Upper lobe of left lung (tissue), 6 donors: ENCODE data around the gene GYPC. TPM values are rescaled to one million over a fixed set of nuclear protein-coding genes. Genes with fewer than 3 reads are reported as not detected.
A peak's percentile ranks its signal among the peaks of the same experiment; 100 is the strongest.

ENCODE experiments used
- ATAC-seq, 2 donors: fragments of 200-7000 bp; cut with Tn5 transposase; one replicate each; pipeline ENCODE4 v1.9.1; 2022; ENCODE audit warnings: mild to moderate bottlenecking in 2 of 2, moderate library complexity in 2 of 2; ENCODE audit not compliant: low FRiP score in 2 of 2
- DNase-seq, 2 donors: peaks; one replicate each; pipeline ENCODE4 v3.0.0-alpha.2; 2019 to 2020
- H3K27ac ChIP-seq, 4 donors: fragments of 200-600 bp; sonication (generic); one replicate each; pipeline ENCODE4 v1.5.1; 2016 to 2019
- H3K27me3 ChIP-seq, 4 donors: fragments of 200-600 bp; sonication (generic); one replicate each; pipeline ENCODE4 v1.5.1; 2017 to 2019
- H3K36me3 ChIP-seq, 4 donors: fragments of 200-600 bp; sonication (generic); one replicate each; pipeline ENCODE4 v1.5.1; 2016 to 2019
- H3K4me1 ChIP-seq, 4 donors: fragments of 200-600 bp; sonication (generic); one replicate each; pipeline ENCODE4 v1.5.1; 2018 to 2019
- H3K4me3 ChIP-seq, 4 donors: fragments of 200-600 bp; sonication (generic); one replicate each; pipeline ENCODE4 v1.5.1; 2017 to 2019; ENCODE audit warnings: mild to moderate bottlenecking in 2 of 4, moderate library complexity in 1 of 4
- H3K9me3 ChIP-seq, 4 donors: fragments of 200-600 bp; sonication (generic); one replicate each; pipeline ENCODE4 v1.5.1; 2018 to 2019
- EP300 ChIP-seq, 4 donors: sonication (generic); formaldehyde crosslinking; IDR thresholded peaks; one replicate each; pipeline ENCODE4 v1.5.1; 2017; ENCODE audit warnings: antibody characterized with exemption in 4 of 4, control low read depth in 2 of 4
- POLR2A ChIP-seq, 4 donors: fragments of 450-650 bp; IDR thresholded peaks; one replicate each; pipeline ENCODE4 v1.5.1; 2016 to 2017; ENCODE audit warnings: antibody characterized with exemption in 4 of 4, mild to moderate bottlenecking in 2 of 4
- POLR2AphosphoS5 ChIP-seq, 2 donors: sonication (generic); formaldehyde crosslinking; IDR thresholded peaks; one replicate each; pipeline ENCODE4 v1.5.1; 2017; ENCODE audit warnings: antibody characterized with exemption in 2 of 2
- WGBS, 2 donors: methylation state at CpG; one replicate each; pipeline ENCODE4 v1.1.5; 2017 to 2018; 5-methylcytosine and 5-hydroxymethylcytosine counted together
- total RNA-seq, 6 donors: library from RNA; depleted of rRNA in 4 of 6; stranded (reverse); fragments of >200 nt in 4 of 6; gene quantifications; one replicate each; pipeline versions ENCODE4 v1.1.0 to v1.2.1, GENCODE V29; 2016 to 2021
- TF ChIP-seq, protein P1 (sequence below), 6 experiments: fragments of 450-650 bp in 4 of 6; fragments of 200-600 bp in 2 of 6; sonication (generic) in 2 of 6; IDR thresholded peaks; one replicate each; pipeline ENCODE4 v1.5.1; 2016 to 2019; ENCODE audit warnings: antibody characterized with exemption in 6 of 6
- donor health status: DM: no; HTN: no; CAD: no; lungs with moderate emphysema.
- donor health status: DM: no; HTN: yes; CAD: no; lungs with severe emphysema.

Gene GYPC
- total RNA-seq, 6 donors from 2014 or later = 61.0 to 107 (median 77.5) TPM

DNA sequence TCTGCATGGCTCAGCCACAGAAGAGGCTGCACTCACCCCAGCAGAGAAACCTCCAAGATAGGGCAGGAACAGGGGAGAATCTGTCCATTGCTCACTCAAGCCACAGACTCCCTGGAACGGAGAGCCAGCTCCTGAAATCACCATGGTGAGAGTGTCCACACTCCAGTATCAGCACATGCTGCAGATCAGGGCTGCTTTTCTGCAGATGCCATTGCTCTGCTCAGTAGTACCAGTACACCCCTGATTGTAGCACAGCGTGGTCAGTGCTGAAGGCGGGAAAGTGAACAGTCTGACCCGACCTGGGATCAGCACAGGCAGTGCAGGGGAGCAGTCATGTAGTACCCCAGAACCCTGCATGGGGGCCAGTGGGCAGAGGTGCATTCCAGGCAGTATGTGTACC, 73.9 kb downstream of the GYPC start:
- H3K27me3 ChIP-seq = no peaks in the 10 kb centered on the region
- no peaks in the 10 kb centered on the region for H3K4me1 ChIP-seq
- ATAC-seq = peak in 1 of 2 donors; percentile 44

DNA sequence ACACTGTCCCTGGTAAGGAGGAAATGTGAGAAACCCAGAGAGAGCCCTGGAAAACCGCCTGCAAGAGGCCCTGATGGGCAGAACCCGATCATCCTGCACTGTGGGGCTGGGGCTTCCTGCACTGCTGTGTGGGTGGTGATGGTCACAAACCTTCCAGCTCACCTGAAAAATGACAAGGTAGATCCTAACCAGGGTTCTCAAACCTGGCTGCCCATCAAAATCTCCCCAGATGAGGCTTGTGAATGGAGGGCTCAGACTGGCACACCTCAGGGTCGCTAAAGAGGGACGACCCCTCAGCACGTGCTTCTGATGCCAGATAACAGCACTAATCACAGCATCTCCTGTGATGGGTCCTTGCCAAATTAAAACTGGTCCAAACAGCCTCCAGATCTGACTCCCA, 74.7 kb downstream of the GYPC start:
- Histone ChIP-seq H3K27me3 (no peaks in the 10 kb centered on the region), H3K4me3 (no peak overlapping the region), H3K27ac (no peak overlapping the region), H3K36me3 (no peaks in the 10 kb centered on the region), H3K4me1 (no peaks in the 10 kb centered on the region), H3K9me3 (peaks cover 0 to under 1% (median under 1%) of the 10 kb centered on the region in 4 donors)
- 85 to 88% methylated on average over 5 of the region's 5 CpGs for WGBS, 2 donors
- no peak for DNase-seq
- no peak for TF ChIP-seq EP300 (IDR thresholded peaks at IDR 0.05)
- no peak for TF ChIP-seq POLR2A (IDR thresholded peaks at IDR 0.05)
- no peak for TF ChIP-seq POLR2AphosphoS5 (IDR thresholded peaks at IDR 0.05)
- TF ChIP-seq, protein P1, sequence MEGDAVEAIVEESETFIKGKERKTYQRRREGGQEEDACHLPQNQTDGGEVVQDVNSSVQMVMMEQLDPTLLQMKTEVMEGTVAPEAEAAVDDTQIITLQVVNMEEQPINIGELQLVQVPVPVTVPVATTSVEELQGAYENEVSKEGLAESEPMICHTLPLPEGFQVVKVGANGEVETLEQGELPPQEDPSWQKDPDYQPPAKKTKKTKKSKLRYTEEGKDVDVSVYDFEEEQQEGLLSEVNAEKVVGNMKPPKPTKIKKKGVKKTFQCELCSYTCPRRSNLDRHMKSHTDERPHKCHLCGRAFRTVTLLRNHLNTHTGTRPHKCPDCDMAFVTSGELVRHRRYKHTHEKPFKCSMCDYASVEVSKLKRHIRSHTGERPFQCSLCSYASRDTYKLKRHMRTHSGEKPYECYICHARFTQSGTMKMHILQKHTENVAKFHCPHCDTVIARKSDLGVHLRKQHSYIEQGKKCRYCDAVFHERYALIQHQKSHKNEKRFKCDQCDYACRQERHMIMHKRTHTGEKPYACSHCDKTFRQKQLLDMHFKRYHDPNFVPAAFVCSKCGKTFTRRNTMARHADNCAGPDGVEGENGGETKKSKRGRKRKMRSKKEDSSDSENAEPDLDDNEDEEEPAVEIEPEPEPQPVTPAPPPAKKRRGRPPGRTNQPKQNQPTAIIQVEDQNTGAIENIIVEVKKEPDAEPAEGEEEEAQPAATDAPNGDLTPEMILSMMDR (IDR thresholded peaks at IDR 0.05) = no peak
- no peak for ATAC-seq

More for the DNA sequence above, 73.9 kb downstream of the GYPC start:
- H3K36me3 ChIP-seq = no peaks in the 10 kb centered on the region
- TF ChIP-seq, protein P1 (IDR thresholded peaks at IDR 0.05) = no peak
- TF ChIP-seq EP300 (IDR thresholded peaks at IDR 0.05) (no peak), POLR2A (IDR thresholded peaks at IDR 0.05) (no peak), POLR2AphosphoS5 (IDR thresholded peaks at IDR 0.05) (no peak)
- no peak for DNase-seq
- no peak overlapping the region for H3K27ac ChIP-seq
- peaks cover 0 to 6% (median 5%) of the 10 kb centered on the region in 4 donors for H3K9me3 ChIP-seq
- 88 to 89% methylated on average over 3 to 4 of the region's 4 CpGs for WGBS, 2 donors
- H3K4me3 ChIP-seq = no peak overlapping the region

DNA sequence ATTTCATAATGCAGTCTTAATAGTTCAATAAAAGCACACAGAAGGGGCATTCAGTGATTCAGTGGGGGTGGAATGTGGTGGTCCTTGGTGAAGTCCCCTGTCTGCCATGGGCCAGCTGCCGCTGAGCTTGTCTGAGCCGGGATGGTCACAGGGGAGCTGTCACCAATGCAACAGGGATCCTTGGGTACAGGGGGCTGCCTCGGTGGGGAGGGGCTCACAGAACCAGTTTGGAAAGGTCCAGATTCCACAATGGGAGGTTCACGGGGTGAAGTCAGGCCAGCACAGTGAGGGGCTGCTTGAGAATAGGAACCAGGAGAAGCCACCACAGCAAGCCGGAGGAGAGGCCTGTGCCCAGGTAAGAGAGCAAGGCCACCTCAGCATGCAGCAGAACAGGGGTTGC, 75.4 kb downstream of the GYPC start:
- no peak for DNase-seq
- ATAC-seq = no peak
- no peaks in the 10 kb centered on the region for H3K4me1 ChIP-seq
- TF ChIP-seq POLR2AphosphoS5 (IDR thresholded peaks at IDR 0.05) = no peak
- TF ChIP-seq POLR2A (IDR thresholded peaks at IDR 0.05) = no peak
- no peak for TF ChIP-seq EP300 (IDR thresholded peaks at IDR 0.05)
- TF ChIP-seq, protein P1 (IDR thresholded peaks at IDR 0.05) = no peak
- 96 to 98% methylated on average over 5 of the region's 5 CpGs for WGBS, 2 donors
- no peaks in the 10 kb centered on the region for H3K9me3 ChIP-seq
- no peak overlapping the region for H3K4me3 ChIP-seq
- no peak overlapping the region for H3K27ac ChIP-seq
- no peaks in the 10 kb centered on the region for H3K36me3 ChIP-seq
- H3K27me3 ChIP-seq = no peaks in the 10 kb centered on the region

DNA sequence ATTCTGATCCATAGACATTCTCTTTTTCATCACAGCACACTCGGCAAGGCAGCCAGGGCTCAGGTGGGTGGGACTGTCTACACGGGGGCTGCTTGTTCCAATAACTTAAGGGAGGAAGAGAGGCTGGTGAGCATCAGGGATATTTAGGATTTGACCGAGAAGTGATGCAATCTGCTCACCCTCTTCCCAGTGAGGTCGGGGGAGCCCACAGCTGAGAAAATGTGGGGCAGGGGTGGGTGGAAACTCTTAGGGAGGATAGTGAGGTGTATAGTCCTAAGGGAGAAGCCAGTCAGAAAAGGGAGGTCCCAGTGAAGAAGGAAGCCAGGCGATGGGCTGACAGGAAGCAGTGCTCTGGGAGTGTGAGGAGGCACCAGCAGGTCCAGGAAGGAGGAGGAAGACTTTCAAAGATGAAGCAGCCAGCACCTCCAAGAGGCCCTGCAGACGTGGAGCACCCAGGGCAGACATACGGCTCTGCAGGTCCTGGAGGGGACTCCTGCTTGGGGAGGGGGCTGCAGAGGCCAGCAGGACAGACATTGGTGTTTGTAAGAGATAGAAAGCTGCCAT, 76.8 kb downstream of the GYPC start:
- 67 to 69% methylated on average over 7 of the region's 7 CpGs for WGBS, 2 donors
- no peak overlapping the region for H3K4me3 ChIP-seq
- H3K36me3 ChIP-seq = no peaks in the 10 kb centered on the region
- TF ChIP-seq POLR2A (IDR thresholded peaks at IDR 0.05) (no peak), POLR2AphosphoS5 (IDR thresholded peaks at IDR 0.05) (no peak), EP300 (IDR thresholded peaks at IDR 0.05) (no peak)
- TF ChIP-seq, protein P1 (IDR thresholded peaks at IDR 0.05) = no peak
- no peak for DNase-seq
- no peaks in the 10 kb centered on the region for H3K9me3 ChIP-seq
- no peaks in the 10 kb centered on the region for H3K4me1 ChIP-seq
- no peak overlapping the region for H3K27ac ChIP-seq
- H3K27me3 ChIP-seq = no peaks in the 10 kb centered on the region
- no peak for ATAC-seq

DNA sequence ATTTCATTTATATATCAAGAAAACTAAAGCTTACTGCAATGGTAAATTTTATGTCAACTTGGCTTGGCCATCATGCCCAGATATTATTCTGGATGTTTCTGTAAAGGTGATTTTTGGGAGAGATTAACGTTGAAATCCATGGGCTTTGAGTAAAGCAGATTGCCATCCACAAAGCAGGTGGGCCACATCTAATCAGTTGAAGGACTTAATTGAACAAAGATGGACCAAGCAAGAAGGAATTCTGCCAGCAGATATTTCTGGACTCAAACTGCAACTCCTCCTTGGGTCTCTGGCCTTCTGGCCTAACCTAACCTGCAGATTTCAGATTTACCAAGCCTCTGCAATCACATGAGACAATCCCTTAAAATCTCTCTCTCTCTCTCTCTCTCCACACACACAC, 77.8 kb downstream of the GYPC start:
- no peak for TF ChIP-seq POLR2A (IDR thresholded peaks at IDR 0.05)
- TF ChIP-seq, protein P1 (IDR thresholded peaks at IDR 0.05) = no peak
- TF ChIP-seq POLR2AphosphoS5 (IDR thresholded peaks at IDR 0.05) = no peak
- no peak for TF ChIP-seq EP300 (IDR thresholded peaks at IDR 0.05)
- H3K27me3 ChIP-seq = no peaks in the 10 kb centered on the region
- DNase-seq = no peak
- no peak overlapping the region for H3K4me3 ChIP-seq
- H3K9me3 ChIP-seq = no peaks in the 10 kb centered on the region
- H3K27ac ChIP-seq = no peak overlapping the region
- no peaks in the 10 kb centered on the region for H3K4me1 ChIP-seq
- 86 to 91% methylated on average over 1 of the region's 1 CpG for WGBS, 2 donors
- H3K36me3 ChIP-seq = no peaks in the 10 kb centered on the region
- no peak for ATAC-seq
